Trophoblast cell (in vitro differentiated cells and primary cell): ENCODE measurements around the gene ZNF737.
"Not testable (repeated sequence)": the region's sequence is repeated elsewhere in the genome, so short reads cannot be mapped to it uniquely, and the experiment has no call there.

Experiments
- DNase-seq, 2 donors: peaks; one replicate each; pipeline ENCODE4 v3.0.0-alpha.2; 2016
- H2AFZ ChIP-seq: 2 replicates; pipeline ENCODE4 v1.6.1; 2013; ENCODE audit warnings: low read length, moderate library complexity, mild to moderate bottlenecking; ENCODE audit not compliant: insufficient read depth, poor library complexity
- H2AK5ac ChIP-seq: 2 replicates; pipeline ENCODE4 v1.6.1; 2013; ENCODE audit warnings: mild to moderate bottlenecking, low read length
- H2BK120ac ChIP-seq: 2 replicates; pipeline ENCODE4 v1.6.1; 2013; ENCODE audit warnings: low read length, mild to moderate bottlenecking, moderate library complexity; ENCODE audit not compliant: insufficient read depth, poor library complexity
- H2BK12ac ChIP-seq: 2 replicates; pipeline ENCODE4 v1.6.1; 2013; ENCODE audit warnings: mild to moderate bottlenecking, low read length, moderate library complexity
- H2BK5ac ChIP-seq: 2 replicates; pipeline ENCODE4 v1.6.1; 2013; ENCODE audit warnings: low read length, low read depth, moderate library complexity, mild to moderate bottlenecking; ENCODE audit not compliant: poor library complexity
- H3K14ac ChIP-seq: 2 replicates; pipeline ENCODE4 v1.6.1; 2013; ENCODE audit warnings: mild to moderate bottlenecking, low read length
- H3K18ac ChIP-seq: 2 replicates; pipeline ENCODE4 v1.6.1; 2013; ENCODE audit warnings: mild to moderate bottlenecking, low read length
- H3K23ac ChIP-seq: 2 replicates; pipeline ENCODE4 v1.6.1; 2013; ENCODE audit warnings: low read length
- H3K27ac ChIP-seq: 2 replicates; pipeline ENCODE4 v1.5.1; 2013; ENCODE audit warnings: low read depth, mild to moderate bottlenecking, inconsistent platforms, low read length, moderate library complexity
- H3K27me3 ChIP-seq: 2 replicates; pipeline ENCODE4 v1.6.1; 2013; ENCODE audit warnings: inconsistent platforms, mild to moderate bottlenecking, low read length, moderate library complexity; ENCODE audit not compliant: insufficient read depth
- H3K36me3 ChIP-seq, 2 experiments: 1 replicate in 1 of 2; 2 replicates in 1 of 2; pipeline ENCODE4 v1.6.1; 2013; ENCODE audit warnings: low read length in 2 of 2, mild to moderate bottlenecking in 2 of 2, moderate library complexity in 1 of 2; ENCODE audit not compliant: insufficient read depth in 2 of 2, control insufficient read depth in 1 of 2
- H3K4ac ChIP-seq: 2 replicates; pipeline ENCODE4 v1.6.1; 2013; ENCODE audit warnings: low read depth, mild to moderate bottlenecking, low read length, moderate library complexity
- H3K4me1 ChIP-seq, 2 experiments: 1 replicate in 1 of 2; 2 replicates in 1 of 2; pipeline ENCODE4 v1.6.1; 2013; ENCODE audit warnings: low read length in 2 of 2, mild to moderate bottlenecking in 2 of 2, moderate library complexity in 1 of 2; ENCODE audit not compliant: insufficient read depth in 2 of 2, control insufficient read depth in 1 of 2
- H3K4me2 ChIP-seq: 2 replicates; pipeline ENCODE4 v1.6.1; 2013; ENCODE audit warnings: inconsistent platforms, mild to moderate bottlenecking, low read length, moderate library complexity
- H3K4me3 ChIP-seq: 2 replicates; pipeline ENCODE4 v1.5.1; 2013; ENCODE audit warnings: mild to moderate bottlenecking, low read depth, low read length, inconsistent platforms
- H3K79me1 ChIP-seq: one replicate; pipeline ENCODE4 v1.6.1; 2013; ENCODE audit warnings: low read length
- H3K79me2 ChIP-seq: 2 replicates; pipeline ENCODE4 v1.6.1; 2013; ENCODE audit warnings: low read length, mild to moderate bottlenecking; ENCODE audit not compliant: control insufficient read depth, insufficient read depth, poor library complexity
- H3K9ac ChIP-seq: 2 replicates; pipeline ENCODE4 v1.6.1; 2013; ENCODE audit warnings: mild to moderate bottlenecking, low read length
- H3K9me3 ChIP-seq: 2 replicates; pipeline ENCODE4 v1.6.1; 2013; ENCODE audit warnings: low read depth, mild to moderate bottlenecking, control low read depth, inconsistent platforms, low read length; ENCODE audit not compliant: insufficient read depth
- H4K12ac ChIP-seq: 2 replicates; pipeline ENCODE4 v1.6.1; 2013; ENCODE audit warnings: low read depth, mild to moderate bottlenecking, low read length, moderate library complexity
- H4K8ac ChIP-seq: 2 replicates; pipeline ENCODE4 v1.6.1; 2013; ENCODE audit warnings: low read depth, mild to moderate bottlenecking, low read length, moderate library complexity
- H4K91ac ChIP-seq: one replicate; pipeline ENCODE4 v1.6.1; 2013; ENCODE audit warnings: low read depth, mild to moderate bottlenecking, low read length, moderate library complexity
- WGBS: extraction: QIAGEN DNeasy Blood & Tissue Kit; methylation state at CpG from one replicate; pipeline ENCODE4 v1.1.7; 2013; ENCODE audit warnings: missing lambda C conversion rate; ENCODE audit not compliant: insufficient read length, insufficient coverage; ENCODE audit errors: extremely low coverage; 5-methylcytosine and 5-hydroxymethylcytosine counted together

Gene ZNF737

DNA sequence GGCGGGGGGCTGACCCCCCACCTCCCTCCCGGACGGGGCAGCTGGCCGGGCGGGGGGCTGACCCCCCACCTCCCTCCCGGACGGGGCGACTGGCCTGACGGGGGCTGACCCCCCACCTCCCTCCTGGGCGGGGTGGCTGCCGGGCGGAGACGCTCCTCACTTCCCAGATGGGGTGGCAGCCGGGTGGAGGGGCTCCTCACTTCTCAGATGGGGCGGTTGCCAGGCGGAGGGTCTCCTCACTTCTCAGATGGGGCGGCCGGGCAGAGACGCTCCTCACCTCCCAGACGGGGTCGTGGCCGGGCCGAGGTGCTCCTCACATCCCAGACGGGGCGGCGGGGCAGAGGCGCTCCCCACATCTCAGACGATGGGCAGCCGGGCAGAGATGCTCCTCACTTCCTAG lies 35.3 kb downstream of the ZNF737 start:
- H3K14ac ChIP-seq, H3K9ac ChIP-seq, DNase-seq: not testable (repeated sequence)

DNA sequence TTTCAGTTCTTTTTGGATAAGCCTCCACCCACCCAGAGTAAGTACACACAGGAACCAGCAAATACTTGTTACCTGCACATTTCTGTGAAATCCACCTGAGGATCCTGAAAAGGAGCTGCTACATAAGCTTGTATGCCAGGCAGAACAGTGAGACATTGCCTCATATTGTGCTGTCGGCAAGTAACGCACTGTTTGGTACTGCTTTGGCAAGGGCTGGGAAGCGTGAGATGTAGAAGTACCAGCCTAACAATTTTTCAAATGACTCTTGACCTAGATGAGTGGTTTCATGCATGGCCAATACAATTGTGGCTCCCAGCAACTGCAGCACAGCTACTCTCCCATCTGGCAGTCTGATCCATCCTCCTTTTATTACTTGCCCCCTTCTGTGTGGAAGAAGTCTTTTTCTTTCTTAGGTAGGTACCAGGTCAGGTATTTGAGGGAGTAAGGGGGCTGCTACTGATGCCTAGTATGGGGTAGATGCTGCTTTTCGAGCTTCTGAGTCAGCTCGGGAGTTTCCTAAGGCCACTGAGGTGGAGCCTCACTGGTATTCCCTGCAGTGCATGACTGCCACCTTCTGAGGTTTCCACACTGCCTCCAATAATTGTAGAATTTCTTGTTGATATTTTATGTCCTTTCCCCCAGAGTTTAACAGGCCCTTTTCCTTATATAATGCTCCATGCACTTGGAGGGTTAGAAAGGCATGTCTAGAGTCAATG lies 52.2 kb downstream of the ZNF737 start:
- no peak overlapping the region for H3K14ac ChIP-seq
- no peak overlapping the region for H3K18ac ChIP-seq
- peaks cover 3% of the 10 kb centered on the region in 2 experiments for H3K4me1 ChIP-seq
- peaks cover 7% of the 10 kb centered on the region for H3K9me3 ChIP-seq
- H2AK5ac ChIP-seq = no peak overlapping the region
- no peaks in the 10 kb centered on the region for H3K36me3 ChIP-seq
- H4K12ac ChIP-seq = no peak overlapping the region
- H2BK120ac ChIP-seq = no peak overlapping the region
- no peak for DNase-seq
- no peaks in the 10 kb centered on the region for H3K27me3 ChIP-seq
- no peak overlapping the region for H3K4ac ChIP-seq
- H4K91ac ChIP-seq = no peak overlapping the region
- H3K4me2 ChIP-seq = no peak overlapping the region
- H3K23ac ChIP-seq = no peak overlapping the region
- H4K8ac ChIP-seq = no peak overlapping the region
- H3K79me1 ChIP-seq = no peaks in the 10 kb centered on the region
- H2AFZ ChIP-seq = no peak overlapping the region
- peak overlapping the region; percentile 23 for H2BK12ac ChIP-seq
- no peak overlapping the region for H2BK5ac ChIP-seq
- no peak overlapping the region for H3K9ac ChIP-seq
- H3K27ac ChIP-seq = no peak overlapping the region
- no CpG with 5 or more reads among the region's 5 CpGs for WGBS
- no peak overlapping the region for H3K4me3 ChIP-seq
- H3K79me2 ChIP-seq = no peaks in the 10 kb centered on the region

More for the DNA sequence above, 35.3 kb downstream of the ZNF737 start:
- not testable (repeated sequence) for H2AFZ ChIP-seq, H3K4me2 ChIP-seq, H3K27me3 ChIP-seq, H3K79me1 ChIP-seq, H3K4me1 ChIP-seq, H4K12ac ChIP-seq, H3K4me3 ChIP-seq, H2BK5ac ChIP-seq, H4K91ac ChIP-seq, H3K4ac ChIP-seq, H3K27ac ChIP-seq, H3K36me3 ChIP-seq, H4K8ac ChIP-seq, H2AK5ac ChIP-seq, H2BK120ac ChIP-seq, H3K9me3 ChIP-seq, H3K23ac ChIP-seq, H2BK12ac ChIP-seq, H3K18ac ChIP-seq, H3K79me2 ChIP-seq
- no CpG with 5 or more reads among the region's 29 CpGs for WGBS

DNA sequence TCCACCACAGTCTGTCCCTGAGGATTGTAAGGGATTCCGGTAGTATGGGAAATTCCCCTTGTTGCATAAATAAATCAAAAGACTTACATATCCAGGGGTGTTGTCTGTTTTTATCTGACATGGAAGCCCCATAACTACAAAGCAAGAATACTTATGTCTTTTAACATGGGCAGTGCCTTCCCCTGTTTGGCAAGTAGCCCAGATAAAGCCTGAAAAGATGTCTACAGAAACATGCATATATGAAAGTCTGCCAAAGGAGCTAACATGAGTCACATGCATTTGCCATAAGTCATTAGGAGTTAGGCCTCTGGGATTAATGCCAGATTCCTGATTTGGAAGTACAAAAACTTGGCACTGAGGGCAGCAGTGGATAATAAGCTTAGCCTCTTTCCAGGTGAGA lies 62.1 kb downstream of the ZNF737 start:
- H3K9me3 ChIP-seq = peaks cover 3% of the 10 kb centered on the region
- H3K79me2 ChIP-seq = no peaks in the 10 kb centered on the region
- no peaks in the 10 kb centered on the region for H3K79me1 ChIP-seq
- no peak overlapping the region for H3K14ac ChIP-seq
- H3K18ac ChIP-seq = no peak overlapping the region
- no peak for DNase-seq
- no peak overlapping the region for H4K8ac ChIP-seq
- no peak overlapping the region for H3K4ac ChIP-seq
- no peak overlapping the region for H2BK12ac ChIP-seq
- H3K27me3 ChIP-seq = no peaks in the 10 kb centered on the region
- H3K4me1 ChIP-seq = no peaks in the 10 kb centered on the region
- H3K9ac ChIP-seq = no peak overlapping the region
- H3K4me3 ChIP-seq = no peak overlapping the region
- H4K12ac ChIP-seq = no peak overlapping the region
- no peak overlapping the region for H2BK5ac ChIP-seq
- no peak overlapping the region for H2AFZ ChIP-seq
- H4K91ac ChIP-seq = no peak overlapping the region
- H3K23ac ChIP-seq = no peak overlapping the region
- no peak overlapping the region for H3K4me2 ChIP-seq
- WGBS = no CpG with 5 or more reads among the region's 1 CpG
- H2AK5ac ChIP-seq = no peak overlapping the region
- no peaks in the 10 kb centered on the region for H3K36me3 ChIP-seq
- H2BK120ac ChIP-seq = no peak overlapping the region
- no peak overlapping the region for H3K27ac ChIP-seq
